GM12864 (cell line): ENCODE data around the gene TUBB2A.
"Not testable (repeated sequence)": the region's sequence is repeated elsewhere in the genome, so short reads cannot be mapped to it uniquely, and the experiment has no call there.

Source experiments
- DNase-seq: peaks from one replicate; pipeline ENCODE4 v3.0.0-alpha.2; 2011; ENCODE audit warnings: low read depth
- H3K4me3 ChIP-seq: 2 replicates; pipeline ENCODE4 v1.5.1; 2011; ENCODE audit warnings: mild to moderate bottlenecking, low read depth, low read length, control low read depth
- TF ChIP-seq, protein P1 (sequence below): IDR thresholded peaks from 2 replicates; pipeline ENCODE4 v1.5.1; 2011; ENCODE audit warnings: low read depth, mild to moderate bottlenecking, moderate library complexity, low read length, control low read depth, inconsistent platforms; ENCODE audit errors: missing control alignments

TUBB2A gene

DNA sequence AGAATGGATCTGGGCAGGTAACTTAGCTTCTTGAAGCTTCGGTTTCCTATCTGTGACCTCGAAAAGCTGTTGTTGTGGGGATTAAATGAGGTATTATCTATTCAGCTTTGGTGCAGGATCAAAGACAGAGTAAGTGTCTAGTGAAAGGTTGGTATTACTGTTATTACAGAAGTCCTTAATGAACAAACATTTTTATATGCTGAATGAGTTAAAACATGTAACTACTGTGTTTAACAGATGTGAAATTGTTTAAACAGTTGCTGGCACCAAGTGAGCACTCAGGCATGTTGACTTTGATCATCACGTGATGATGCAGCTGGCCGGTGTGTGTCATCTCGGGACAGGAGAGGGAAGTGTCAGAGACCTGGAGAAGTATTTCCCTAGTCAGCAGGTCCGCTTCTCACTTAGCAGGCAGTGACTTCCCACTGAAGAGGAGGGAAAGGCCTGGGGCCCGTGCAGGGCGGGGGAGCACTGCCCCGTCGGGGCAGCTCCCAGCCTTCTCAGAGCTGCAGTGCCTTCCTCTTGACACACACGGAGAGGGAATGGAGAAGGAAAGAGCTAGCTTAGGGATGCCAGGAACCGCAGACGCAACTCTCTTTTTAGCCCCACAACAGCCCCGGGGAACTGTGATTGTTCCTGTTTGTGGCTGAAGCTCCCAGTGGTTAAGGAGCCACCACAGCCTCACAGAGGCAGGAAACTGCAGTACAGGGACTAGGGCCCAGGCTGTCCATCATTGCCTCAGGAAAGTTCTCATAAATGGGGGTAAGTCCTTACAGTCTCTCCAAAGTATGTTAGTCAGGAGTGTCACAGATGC, 18.0 kb downstream of the TUBB2A start:
- H3K4me3 ChIP-seq = no peak overlapping the region
- TF ChIP-seq, protein P1, sequence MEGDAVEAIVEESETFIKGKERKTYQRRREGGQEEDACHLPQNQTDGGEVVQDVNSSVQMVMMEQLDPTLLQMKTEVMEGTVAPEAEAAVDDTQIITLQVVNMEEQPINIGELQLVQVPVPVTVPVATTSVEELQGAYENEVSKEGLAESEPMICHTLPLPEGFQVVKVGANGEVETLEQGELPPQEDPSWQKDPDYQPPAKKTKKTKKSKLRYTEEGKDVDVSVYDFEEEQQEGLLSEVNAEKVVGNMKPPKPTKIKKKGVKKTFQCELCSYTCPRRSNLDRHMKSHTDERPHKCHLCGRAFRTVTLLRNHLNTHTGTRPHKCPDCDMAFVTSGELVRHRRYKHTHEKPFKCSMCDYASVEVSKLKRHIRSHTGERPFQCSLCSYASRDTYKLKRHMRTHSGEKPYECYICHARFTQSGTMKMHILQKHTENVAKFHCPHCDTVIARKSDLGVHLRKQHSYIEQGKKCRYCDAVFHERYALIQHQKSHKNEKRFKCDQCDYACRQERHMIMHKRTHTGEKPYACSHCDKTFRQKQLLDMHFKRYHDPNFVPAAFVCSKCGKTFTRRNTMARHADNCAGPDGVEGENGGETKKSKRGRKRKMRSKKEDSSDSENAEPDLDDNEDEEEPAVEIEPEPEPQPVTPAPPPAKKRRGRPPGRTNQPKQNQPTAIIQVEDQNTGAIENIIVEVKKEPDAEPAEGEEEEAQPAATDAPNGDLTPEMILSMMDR = no peak
- DNase-seq = no peak

DNA sequence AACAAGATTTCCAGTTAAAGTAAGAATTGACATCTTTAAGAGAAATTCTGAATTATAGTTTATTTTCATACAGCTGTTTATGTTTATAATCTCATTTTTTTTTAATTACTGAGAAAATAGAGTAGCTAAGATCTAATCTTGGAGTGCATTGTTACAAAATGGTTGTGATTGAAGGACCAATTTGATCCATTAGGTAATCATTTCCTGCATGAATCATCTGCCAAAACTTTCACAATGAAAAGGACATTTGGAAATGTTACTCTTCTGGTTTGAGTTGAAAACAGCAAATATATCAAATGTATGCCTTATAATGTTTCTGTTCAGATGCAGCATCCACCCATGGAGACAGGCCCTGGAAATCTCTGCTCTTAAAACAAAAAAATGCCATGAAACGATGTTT, 19.0 kb downstream of the TUBB2A start:
- TF ChIP-seq, protein P1 = no peak
- no peak for DNase-seq
- no peak overlapping the region for H3K4me3 ChIP-seq

DNA sequence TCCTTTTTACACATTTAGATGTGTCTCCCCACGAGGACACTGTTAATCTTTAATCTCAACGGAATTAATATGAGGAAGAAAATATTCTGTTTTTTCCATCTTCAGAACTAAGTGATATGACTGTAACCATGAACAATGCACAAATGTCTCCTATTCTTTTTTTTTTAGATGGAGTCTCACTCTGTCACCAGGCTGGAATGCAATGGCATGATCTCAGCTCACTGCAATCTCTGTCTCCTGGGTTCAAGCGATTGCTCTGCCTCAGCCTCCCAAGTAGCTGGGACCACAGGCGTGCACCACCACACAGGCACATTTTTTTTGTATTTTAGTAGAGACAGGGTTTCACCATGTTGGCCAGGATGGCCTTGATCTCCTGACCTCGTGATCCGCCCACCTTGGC, 19.5 kb downstream of the TUBB2A start:
- not testable (repeated sequence) for H3K4me3 ChIP-seq, DNase-seq

DNA sequence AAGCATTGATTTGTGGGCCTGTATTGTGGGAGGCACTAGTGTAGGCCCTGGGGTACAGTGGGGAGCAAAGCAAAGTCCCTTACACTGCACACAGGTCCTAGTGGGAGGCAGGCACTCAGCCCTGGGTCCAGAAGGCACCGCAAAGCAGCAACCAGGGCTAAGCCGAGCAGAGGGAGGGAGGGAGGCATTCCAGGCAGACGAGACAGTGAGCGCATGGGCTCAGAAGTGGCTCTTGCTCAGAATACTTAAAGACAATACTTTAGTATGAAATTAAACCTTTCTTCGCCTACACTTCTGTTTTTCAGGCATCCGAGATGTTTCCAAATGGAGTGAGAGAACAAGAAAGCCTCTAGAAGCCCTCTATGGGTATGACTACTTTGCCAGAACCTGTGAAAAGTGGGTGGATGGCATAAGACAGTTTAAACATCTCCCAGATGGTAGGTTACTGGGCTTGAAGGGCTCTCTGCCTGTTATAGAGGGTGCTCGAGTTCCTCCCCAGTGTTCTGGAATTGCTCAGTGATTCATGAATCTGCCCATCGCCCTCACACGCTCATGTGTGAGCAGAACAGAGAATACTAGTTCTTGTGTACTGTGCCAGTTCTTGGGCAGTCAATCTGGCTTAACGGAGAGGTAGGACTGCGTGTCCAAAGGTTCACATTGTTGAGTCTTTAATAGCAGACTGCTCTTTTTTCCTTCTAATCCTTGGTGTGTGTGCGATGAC, 20.1 kb downstream of the TUBB2A start:
- DNase-seq = no peak
- TF ChIP-seq, protein P1 = no peak
- H3K4me3 ChIP-seq = no peak overlapping the region

DNA sequence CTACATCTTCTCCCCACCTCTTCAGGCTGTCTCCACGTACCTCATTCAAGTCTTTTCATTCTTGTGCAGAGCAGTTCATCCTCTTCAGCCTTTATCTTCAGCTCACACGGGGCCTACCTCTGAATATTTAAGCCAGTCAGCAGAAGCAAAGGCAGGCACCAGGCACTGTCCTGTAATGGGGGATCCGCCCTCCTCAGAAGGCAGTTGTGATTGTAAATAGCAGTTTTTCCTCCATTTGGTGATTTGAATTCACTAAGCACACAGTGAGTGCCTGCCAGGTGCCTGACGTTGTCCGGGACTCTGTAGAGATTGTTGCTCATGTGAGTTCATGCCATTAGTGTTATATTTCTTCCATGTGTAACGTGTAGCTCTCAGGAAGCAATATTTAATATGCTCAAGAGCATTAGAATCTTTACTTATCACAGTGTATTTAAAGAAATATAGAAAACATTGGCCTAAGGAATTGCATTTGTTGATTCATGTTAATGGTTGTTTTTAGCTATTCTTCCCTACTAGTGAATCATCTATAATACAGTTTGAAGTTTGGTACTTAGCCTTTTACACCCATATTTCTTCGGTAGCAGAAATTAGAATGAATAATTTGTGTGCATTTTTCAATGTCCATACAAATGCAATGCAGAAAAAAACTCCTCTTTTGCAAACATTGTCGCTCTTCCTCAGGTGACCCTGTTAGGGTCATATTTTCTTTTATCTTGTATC, 20.9 kb downstream of the TUBB2A start:
- TF ChIP-seq, protein P1 = no peak
- no peak for DNase-seq
- no peak overlapping the region for H3K4me3 ChIP-seq

DNA sequence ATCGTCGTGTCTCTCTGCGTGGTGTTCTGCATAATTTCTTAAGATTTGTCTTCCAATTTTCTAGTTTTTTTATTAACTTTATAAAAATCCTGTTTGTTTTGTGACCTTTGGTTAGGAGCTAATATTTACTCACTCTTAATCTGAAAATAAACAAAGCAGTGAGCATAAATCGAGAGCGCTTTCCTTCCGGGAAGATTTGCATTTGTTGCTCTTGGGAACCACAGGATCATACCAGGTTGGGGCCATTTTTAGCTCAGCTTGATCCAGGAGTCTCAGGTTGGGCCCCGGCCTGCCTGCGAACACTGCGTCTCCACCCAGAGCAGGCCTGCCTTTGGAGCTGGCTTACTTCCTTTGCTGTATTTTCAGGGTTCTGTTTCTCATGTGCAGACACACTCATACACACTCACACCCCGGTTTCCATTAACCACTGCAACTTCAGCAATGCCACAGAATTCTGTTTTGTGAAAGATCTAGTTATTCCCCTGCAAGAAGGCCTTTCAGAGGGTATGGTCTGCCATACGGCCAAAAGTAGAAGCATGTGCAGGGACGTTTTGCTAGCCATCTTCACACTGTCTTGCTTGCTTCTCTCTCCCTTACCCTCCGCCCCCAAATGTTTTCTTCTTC, 21.6 kb downstream of the TUBB2A start:
- DNase-seq = no peak

More for the DNA sequence above, 21.6 kb downstream of the TUBB2A start:
- H3K4me3 ChIP-seq = no peak overlapping the region
- TF ChIP-seq, protein P1 = no peak
